Brain microvascular endothelial cell (primary cell): Measurements from ENCODE around the gene PLEKHJ1.

ENCODE experiments used
- DNase-seq: peaks from one replicate; pipeline ENCODE4 v3.0.0-alpha.2; 2020
- H3K27ac ChIP-seq: fragments of 250-450 bp; sonication (Bioruptor Pico); 2 replicates; pipeline ENCODE4 v1.5.1; 2020; ENCODE audit warnings: mild to moderate bottlenecking, moderate library complexity
- H3K27me3 ChIP-seq: fragments of 250-450 bp; sonication (Bioruptor Pico); replicated peaks from 2 replicates; pipeline ENCODE4 v1.5.1; 2020; ENCODE audit warnings: mild to moderate bottlenecking
- H3K36me3 ChIP-seq: fragments of 250-450 bp; sonication (Bioruptor Pico); replicated peaks from 2 replicates; pipeline ENCODE4 v1.5.1; 2020; ENCODE audit warnings: mild to moderate bottlenecking
- H3K4me3 ChIP-seq: 2 replicates; pipeline ENCODE4 v1.5.1; 2011; ENCODE audit warnings: low read depth, mild to moderate bottlenecking, control low read depth, low read length, moderate library complexity
- in situ Hi-C: cut with HindIII; loops from 2 replicates; pipeline ENCODE4 v1.10.0; 2017; ENCODE audit warnings: low sequenced_read_pairs, low pct_ligation_motif_present
- TF ChIP-seq, protein P1 (sequence below): IDR thresholded peaks from 2 replicates; pipeline ENCODE4 v1.5.1; 2011; ENCODE audit warnings: low read depth, mild to moderate bottlenecking, moderate library complexity, low read length, control low read depth, inconsistent platforms; ENCODE audit errors: missing control alignments

PLEKHJ1 gene

DNA sequence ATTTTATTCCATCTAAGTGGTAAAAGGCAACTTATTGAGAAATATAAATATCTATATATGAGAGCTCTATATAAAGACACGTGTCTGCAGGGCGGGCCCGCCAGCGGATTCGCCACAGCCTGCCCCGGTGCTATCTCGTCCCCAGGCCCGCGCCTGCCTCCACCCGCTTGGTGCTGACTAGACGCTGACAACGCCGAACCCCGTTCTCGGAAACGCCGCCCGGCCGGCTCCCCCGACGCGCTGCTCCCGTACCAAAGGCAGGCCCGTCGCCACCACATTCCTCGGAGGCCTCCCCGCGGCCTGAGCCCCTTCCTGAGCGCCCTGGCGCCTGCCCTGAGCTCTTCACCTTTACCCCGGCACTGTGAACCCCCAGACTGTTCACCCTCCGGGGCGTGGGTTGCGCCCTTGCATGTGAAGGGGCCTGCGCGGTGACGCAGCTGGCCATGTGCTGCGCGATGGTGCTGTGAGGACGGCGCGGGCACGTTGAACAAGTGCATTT, 6.0 kb downstream of the PLEKHJ1 start:
- H3K27me3 ChIP-seq = no peaks in the 10 kb centered on the region
- in situ Hi-C loops = no loop called here
- TF ChIP-seq, protein P1, sequence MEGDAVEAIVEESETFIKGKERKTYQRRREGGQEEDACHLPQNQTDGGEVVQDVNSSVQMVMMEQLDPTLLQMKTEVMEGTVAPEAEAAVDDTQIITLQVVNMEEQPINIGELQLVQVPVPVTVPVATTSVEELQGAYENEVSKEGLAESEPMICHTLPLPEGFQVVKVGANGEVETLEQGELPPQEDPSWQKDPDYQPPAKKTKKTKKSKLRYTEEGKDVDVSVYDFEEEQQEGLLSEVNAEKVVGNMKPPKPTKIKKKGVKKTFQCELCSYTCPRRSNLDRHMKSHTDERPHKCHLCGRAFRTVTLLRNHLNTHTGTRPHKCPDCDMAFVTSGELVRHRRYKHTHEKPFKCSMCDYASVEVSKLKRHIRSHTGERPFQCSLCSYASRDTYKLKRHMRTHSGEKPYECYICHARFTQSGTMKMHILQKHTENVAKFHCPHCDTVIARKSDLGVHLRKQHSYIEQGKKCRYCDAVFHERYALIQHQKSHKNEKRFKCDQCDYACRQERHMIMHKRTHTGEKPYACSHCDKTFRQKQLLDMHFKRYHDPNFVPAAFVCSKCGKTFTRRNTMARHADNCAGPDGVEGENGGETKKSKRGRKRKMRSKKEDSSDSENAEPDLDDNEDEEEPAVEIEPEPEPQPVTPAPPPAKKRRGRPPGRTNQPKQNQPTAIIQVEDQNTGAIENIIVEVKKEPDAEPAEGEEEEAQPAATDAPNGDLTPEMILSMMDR = no peak
- DNase-seq = no peak
- no peak overlapping the region for H3K4me3 ChIP-seq
- H3K36me3 ChIP-seq = peaks cover 68% of the 10 kb centered on the region
- H3K27ac ChIP-seq = no peak overlapping the region

DNA sequence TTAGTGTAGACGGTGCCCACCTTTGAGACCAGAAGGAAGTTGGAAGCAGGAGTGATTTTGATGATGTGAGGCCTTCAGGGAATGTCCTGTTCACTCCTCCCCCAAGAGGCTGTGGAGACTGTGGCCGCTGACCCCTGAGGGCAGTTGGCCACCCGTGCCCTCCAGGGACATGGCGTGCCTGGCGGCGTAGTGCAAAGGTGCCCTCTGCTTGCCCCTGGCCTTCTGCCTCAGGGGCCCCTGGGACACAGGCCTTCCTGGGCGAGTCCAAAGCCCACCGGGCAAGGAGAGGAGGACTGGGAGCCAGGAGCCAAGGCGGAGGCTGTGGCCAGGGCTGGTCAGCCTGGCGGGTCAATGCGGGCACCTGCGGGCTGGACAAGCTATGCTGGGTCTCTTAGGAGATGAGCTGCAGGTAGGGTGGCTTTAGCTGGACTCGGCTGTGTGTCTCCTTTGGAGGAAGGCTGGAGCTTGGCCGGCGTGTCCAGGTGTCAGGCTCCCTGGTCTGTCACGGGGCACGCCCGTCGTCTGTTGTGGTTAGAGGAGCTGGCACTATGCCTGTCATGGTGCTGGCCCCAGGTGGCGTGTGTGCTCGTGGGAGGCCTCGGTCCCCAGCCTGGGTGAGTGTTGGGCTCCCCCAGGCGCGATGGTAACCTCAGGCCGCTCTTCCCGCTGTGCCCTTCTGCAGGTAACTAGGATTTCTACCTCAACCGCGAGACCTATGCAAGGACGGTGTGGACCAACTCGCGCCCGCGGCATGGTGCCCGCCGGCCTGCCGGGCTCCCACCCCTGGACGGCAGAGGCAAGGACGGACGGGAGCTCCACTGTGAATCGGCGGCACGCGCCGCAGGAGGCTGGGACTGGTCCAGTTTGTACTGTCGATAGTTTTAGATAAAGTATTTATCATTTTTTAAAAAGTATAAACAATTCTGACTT, 6.8 kb downstream of the PLEKHJ1 start:
- TF ChIP-seq, protein P1 = no peak
- no peaks in the 10 kb centered on the region for H3K27me3 ChIP-seq
- no peak overlapping the region for H3K27ac ChIP-seq
- peaks cover 73% of the 10 kb centered on the region for H3K36me3 ChIP-seq
- H3K4me3 ChIP-seq = no peak overlapping the region
- no peak for DNase-seq
- in situ Hi-C loops = no loop called here

DNA sequence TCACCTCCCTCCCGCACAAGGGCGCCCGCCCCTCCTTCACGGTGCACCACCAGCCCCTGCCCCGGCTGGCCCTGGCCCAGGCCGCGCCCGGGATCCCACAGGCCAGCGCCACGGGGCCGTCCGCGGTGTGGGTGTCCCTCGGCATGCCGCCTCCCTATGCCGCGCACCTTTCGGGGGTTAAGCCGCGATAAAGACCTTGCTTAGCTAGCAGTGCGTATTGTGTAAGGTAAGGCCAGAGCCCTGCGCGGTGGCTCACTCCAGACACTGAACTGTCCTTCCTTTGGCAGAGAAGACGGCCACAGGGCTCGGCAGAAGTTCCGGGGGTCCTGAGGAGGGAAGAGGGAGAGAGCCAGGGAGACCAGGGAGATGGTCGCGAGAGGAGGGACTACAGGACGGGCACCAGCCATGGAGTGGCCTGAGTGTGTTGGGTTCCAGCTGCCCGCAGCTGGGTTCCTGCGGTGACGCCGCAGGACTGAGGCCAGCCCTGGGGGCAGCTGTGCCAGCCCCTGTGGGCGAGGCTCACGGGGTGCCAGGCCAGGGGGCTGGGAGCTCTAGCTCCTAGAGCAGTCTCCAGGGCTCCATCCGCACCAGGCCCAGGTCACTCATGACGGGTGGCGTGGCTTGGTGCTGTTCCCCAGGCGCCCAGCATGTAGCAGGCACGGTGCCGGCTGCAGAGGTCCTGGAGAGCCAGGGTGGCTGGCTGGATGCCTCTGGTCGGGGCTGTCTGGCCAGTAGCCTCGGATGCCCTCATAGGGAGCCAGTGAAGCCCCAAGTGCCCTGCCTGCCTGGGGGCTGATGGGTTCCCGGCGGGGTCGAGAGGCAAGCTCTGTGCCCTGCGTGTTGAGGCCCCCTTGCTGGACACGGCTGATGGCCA, 7.7 kb downstream of the PLEKHJ1 start:
- H3K36me3 ChIP-seq = peaks cover 65% of the 10 kb centered on the region
- TF ChIP-seq, protein P1 = no peak
- H3K27me3 ChIP-seq = no peaks in the 10 kb centered on the region
- no peak for DNase-seq
- H3K4me3 ChIP-seq = no peak overlapping the region
- H3K27ac ChIP-seq = no peak overlapping the region
- in situ Hi-C loops = no loop called here

DNA sequence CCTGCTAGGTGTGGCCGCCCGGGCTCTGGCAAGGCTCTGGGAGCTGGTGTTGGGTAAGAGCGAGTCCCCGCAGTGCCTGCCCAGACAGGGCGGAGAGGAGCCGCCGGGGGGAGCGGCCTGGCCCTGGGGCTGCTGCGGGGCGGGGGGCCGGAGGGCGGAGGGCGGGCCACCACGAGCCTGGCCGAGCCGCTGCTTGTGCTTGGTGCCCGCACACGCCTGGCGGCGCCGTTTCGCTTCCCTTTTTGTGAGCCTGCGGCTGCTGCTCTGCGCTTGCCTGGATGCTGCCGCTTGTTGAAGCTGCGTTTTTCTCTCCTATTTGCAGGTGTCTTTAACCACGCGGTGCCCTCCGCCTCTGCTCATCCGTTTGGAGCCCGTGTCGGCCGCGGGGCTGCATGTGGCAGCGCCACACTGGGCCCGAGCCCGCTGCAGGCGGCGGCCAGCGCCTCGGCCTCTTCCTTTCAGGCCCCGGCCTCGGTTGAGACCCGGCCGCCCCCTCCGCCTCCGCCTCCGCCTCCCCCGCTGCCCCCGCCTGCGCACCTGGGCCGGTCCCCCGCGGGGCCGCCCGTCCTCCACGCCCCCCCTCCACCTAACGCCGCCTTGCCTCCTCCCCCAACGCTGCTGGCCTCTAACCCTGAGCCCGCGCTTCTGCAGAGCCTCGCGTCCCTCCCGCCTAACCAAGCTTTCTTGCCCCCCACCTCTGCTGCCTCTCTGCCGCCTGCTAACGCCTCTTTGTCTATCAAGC, 8.5 kb downstream of the PLEKHJ1 start:
- TF ChIP-seq, protein P1 = no peak
- Histone ChIP-seq H3K27me3 (no peaks in the 10 kb centered on the region), H3K27ac (no peak overlapping the region), H3K36me3 (peaks cover 65% of the 10 kb centered on the region), H3K4me3 (no peak overlapping the region)
- in situ Hi-C loops = no loop called here
- DNase-seq = no peak

DNA sequence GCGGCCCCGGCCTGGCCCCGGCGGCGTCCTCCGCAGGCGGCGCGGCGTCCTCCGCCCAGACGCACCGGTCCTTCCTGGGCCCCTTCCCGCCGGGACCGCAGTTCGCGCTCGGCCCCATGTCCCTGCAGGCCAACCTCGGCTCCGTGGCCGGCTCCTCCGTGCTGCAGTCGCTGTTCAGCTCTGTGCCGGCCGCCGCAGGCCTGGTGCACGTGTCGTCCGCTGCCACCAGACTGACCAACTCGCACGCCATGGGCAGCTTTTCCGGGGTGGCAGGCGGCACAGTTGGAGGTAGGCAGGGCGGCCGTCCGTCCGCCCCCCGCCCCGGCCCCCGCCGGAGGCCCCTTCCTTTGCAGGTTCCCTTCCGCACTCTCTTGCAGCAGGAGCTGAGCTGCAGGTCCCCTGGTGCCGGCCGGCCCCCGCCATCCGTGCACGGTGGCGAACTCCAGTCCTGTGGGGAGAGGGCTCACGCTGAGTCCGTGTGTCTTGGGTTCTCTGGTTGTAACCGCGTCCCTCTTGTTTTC, 9.2 kb downstream of the PLEKHJ1 start:
- DNase-seq = no peak
- TF ChIP-seq, protein P1 = no peak
- peaks cover 70% of the 10 kb centered on the region for H3K36me3 ChIP-seq
- H3K4me3 ChIP-seq = no peak overlapping the region
- no peak overlapping the region for H3K27ac ChIP-seq
- no peaks in the 10 kb centered on the region for H3K27me3 ChIP-seq
- in situ Hi-C loops = no loop called here
